Inflammatory macrophage treated with lipopolysaccharide for 4 hours (primary cell): ENCODE results near the gene ZNF638.

ENCODE experiments used
- DNase-seq: peaks from one replicate; pipeline ENCODE4 v3.0.0-alpha.2; 2020

The ZNF638 gene

DNA sequence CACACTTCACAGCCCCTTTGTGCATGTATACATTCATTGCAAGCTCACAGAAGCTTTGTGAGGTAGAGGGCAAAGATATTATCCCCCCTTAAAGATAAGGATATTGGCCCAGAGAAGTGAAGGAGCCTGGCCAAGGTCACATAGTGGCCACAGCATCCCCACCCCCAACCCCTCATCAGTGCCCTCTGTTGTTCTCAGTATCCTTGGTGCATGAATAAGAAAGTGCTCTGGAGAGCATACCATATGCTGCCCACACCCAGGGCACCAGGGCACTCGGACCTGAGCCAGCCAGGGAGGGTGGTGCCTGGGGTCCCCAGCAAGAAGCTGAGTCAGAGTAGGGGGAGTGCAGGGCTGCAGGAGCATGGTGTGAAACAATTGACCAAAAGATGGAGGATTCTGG, 125.0 kb downstream of the ZNF638 start:
- no peak for DNase-seq

DNA sequence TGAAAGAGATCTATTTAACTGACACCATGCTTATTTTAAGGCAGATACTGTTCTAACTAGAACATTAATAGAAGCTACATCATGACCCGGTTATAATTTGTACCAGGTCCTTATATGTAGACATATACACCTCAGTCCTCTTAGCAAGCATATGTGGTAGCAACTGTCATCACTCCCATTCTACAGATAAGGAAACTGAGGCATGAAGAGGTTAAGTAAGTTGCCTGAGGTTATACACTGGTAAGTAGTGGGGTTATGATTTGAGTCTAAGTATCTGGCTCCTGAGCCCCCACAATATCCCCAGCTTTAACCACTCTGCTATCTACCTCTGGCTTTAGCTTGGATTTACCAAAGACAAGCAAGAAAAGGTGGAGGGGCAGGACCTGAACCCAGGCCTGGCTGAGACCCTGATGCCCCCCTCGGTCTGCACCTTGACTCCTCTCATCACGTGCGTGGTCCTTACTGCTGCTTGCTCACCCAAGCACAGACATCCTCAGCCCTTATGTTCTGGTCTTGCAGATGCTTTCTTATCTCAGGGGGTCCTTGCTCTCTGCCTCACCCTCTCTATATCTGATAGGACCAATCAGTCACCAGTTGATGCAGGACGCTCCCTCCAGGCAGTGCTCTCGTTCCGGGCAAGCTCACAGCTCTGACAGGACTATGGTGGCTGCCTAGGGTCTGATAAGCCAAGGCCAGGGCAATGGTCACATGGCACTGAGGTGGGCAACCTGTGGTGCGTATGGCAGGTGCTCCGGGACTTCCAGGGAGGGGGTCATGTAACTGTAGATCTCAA, 125.7 kb downstream of the ZNF638 start:
- DNase-seq = no peak

DNA sequence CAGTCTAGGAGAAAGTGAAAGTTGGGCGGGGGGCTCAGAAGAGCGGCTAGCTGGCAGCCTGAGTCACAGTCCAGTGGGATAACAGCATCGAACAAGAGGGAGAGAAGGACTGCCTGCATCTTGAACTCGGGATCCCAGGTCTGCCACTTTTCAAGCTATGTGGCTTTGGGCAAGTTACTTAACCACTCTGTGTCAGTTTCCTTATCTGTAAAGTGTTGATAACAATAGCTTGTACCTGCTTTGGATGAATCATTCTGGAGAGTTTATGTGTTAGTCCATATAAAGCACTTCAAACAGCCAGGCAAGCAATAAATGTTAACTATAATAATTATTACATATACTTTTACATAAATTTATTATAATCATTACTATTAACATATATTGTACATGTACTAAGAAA, 126.3 kb downstream of the ZNF638 start:
- DNase-seq = no peak

DNA sequence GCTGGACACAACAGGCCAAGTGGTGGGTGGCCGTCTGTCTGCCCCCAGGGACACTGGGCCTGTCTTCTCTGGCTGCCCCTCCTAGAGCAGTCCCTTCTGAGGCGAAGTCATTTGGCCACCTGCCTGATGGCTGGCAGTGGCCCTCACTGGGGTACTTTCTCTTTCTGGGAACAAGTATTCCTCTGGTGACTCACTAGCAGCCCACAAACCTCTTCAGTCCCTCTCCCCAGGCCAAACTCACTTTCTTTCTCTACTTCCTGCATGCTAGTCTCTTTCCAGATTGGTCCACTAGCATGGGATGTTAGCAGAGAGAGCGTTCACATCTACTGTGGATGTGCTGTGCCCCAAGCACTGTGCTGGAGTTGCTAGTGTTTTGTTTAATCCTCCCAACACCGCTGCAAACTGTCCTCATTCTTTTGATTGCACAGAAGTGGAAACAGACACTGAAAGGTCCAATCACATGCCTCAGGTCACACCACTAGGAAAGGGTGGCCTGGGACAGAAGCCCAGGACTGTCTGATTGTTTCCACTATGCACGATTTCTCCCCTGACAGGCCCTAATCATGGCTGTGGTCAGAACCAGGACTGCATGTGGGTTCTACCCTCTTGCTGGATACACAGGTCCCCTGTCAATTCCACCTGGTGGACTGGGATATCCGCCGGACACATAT, 127.0 kb downstream of the ZNF638 start:
- DNase-seq = peak; percentile 28

DNA sequence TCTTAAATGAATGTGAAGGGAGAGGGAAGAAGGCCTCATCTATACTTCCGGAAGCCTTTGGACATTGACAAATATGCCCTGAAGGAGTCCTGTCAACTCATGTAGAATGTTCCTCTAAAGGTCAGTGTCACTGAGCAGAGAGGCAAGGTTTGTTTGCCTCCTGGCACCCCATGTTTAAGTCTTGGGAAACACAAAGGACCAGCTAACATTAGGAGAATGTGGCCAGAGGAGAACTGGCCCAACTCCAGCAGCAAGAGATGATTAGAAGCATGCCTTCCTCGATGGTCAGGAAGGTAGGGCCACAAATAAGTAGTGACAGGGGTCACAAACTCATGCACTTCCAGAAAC, 127.5 kb downstream of the ZNF638 start:
- DNase-seq = no peak

DNA sequence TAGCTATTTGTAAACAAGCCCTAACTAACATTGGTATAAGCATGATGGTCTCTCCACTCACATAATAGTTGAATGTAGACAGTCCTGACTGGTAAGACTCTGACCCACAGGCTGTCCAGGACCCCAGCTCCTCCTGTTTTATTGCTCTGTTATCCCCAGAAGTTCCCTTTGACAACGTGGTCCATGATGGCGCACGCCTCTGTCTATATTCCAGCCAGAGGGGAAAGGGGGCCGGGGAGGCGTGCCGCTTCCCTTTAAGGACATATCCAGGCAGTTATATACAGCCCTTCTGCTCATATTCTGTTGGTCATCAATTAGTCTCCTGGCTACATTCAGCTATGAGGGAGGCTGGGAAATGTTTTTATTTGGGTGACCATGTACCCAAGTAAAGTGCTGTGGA, 128.5 kb downstream of the ZNF638 start:
- no peak for DNase-seq

DNA sequence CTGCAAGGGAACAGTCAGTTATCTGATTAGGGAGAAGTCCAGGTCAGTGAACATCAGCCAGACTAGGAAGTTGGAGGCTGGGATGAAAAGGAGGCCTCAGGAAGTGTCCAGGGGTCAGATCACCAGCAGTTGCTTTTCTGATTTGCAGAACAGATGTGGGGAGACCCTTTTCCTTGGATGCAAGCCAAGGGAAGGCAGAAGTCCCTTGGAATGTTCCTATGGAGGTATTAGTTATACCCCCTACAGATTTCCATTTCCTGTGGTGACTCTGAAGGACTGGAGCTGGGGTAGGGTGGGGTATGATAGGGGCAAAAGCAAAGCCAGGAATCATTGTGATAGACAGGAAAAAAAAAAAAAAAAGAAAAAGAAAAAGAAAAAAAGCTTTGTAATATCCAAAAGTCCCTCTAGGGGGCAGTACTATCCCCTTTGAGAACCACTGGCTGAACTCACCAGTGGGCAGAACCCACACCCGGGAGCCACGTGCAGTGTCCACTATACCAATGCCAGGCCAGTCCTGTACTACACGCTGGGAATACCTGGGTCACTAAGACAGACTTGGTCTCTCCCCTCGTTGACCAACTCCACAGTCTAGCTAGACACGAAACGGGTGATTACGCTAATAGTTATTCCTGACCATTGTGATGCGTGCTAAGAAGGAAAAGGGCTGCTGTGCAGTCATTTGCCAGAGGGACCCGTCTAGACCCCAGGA, 129.2 kb downstream of the ZNF638 start:
- peak; percentile 57 for DNase-seq

DNA sequence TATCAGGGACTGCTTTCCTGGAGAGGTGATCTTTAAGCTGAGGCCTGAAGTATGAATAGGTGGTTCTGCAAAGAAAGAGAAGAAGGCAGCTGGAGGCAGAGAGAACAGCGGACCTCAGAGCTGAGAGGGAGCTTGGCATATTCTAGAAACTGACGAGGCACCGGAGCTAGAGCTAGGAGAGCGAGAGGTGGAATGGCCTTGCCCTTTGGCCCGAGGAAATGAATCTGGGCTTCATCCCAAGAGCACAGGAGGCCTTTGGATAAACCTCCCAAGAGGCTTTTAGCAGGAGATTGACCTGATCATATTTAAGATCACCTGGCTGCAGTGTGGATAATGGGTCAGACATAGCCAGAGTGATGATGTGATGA, 129.7 kb downstream of the ZNF638 start:
- no peak for DNase-seq

DNA sequence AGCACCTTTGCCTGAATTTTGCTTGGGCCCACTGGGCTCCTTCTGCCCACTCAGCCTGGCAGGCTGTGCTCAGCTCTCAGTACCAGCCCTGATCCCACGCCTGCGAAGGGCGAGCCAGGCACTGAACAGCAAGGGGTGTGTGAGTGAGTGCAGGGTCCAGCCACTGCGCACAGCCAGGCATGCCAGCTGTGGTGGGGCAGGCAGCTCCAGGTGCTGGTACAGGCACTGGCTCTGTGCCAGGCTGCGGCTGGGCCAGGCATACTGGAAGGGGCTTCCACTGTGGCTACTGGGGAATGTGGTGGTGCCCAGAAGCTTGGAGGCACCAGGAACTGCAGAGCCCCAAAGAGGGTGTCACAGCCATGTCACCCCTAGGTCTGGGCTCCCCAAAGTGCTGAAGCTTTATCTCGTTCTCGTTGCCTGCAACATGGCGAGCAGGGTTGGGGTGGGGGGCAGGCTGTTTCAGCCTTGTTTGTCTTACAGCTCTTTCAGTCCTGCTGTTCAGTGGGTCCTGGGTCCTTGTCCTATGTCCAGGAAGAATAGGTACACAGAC, 130.5 kb downstream of the ZNF638 start:
- DNase-seq = no peak

DNA sequence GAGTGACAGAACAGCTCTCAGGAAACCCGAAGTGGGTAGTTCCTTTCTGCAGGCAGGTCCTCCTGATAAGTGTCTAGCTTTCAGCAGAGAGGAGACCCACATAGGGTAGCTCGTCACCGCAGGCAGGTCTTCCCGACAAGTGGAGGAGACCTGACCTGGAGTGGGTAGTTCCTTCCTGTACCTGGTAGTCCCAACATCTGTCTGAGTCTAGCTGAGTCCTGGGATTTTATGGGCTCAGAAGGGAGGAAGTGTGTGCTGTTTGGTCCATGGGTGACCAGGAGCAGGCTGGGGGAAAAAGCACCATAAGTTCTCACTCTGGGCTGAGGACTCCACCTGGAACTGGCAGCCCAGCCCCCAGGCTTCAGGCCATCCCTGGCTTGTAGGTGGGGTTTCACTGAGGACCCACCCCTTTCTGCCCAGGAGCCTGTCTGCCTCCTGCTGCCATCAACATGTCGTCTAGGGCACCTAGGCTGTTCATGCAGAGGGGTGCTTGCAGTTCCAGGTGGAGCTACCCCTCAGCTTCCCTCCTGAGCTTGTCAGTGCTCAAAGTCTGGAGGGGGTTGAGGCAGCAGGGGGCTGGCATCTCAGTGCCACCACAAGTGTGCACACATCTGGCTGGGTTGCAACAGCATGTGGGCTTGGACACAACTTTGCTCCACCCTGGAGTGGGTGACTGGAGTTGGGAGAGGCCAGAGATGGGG, 131.2 kb downstream of the ZNF638 start:
- DNase-seq = no peak

DNA sequence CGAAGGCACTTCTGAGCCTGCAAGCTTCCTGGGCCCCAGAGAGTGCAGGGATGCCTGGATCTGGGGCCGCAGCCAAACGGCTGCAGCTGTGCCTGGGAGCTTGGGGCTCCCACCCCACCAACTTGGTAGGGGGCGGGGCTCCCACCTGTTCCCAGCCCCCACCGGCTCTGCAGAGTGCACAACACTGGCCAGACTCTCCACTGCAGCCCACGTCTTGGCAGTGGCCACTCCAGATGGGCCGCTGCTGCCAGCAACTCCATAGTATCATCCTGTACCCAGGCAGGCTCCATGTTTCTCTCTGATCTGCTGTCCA, 131.7 kb downstream of the ZNF638 start:
- no peak for DNase-seq

DNA sequence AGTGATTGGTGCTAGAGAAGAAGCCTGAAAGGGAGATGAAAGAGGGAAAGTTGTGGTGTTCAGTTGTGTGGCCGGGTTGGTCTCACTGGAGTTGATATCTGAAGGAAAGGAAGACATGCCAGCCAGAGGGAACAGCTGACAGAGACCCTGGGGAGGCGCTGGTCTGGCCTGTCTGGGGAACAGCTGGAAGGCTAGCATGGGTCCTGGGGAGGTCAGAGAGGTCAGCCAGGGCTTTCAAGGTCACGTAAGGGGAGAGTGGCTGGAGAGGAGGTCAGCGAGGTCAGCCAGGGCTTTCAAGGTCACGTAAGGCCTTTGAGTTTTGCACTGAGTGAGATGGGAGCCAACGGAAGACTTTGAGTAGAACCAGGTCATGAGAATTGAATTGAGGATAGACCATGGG, 132.8 kb downstream of the ZNF638 start:
- DNase-seq = no peak

DNA sequence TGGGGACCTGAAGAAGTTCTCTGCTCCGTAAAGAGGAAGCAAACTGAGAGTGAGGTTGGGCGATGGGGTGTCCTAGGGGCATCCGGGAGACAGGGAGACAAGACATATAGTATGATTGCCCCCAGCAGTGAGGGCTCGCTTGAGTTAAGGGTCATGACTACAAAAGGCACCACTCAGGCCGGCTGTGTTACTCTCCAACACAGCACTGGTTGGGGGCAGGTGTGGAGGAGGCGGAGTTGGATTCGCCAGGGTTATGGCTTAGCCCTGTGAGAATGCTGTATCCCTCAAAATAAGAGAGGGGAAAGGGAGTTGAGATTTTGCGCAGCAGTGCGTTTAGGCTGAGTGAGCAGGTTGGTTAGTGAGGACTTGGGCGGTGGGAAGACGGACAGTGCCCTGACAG, 133.8 kb downstream of the ZNF638 start:
- DNase-seq = no peak

DNA sequence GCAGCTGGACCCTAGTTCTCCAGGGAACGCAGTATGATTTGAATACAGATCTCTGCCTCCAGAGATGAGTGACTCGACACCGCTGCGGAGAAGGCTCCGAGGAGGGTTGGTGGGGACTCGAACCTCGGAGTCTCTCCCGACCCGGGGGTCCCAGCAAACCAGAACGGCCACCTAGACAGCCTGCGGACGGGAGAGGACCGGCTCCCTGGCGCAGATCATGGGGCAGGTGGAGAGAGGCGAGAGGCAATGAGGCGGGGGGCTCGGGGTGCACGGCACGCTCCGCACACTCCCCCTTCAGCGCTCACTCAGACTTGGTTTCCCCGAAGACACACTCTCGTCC, 134.3 kb downstream of the ZNF638 start:
- no peak for DNase-seq

DNA sequence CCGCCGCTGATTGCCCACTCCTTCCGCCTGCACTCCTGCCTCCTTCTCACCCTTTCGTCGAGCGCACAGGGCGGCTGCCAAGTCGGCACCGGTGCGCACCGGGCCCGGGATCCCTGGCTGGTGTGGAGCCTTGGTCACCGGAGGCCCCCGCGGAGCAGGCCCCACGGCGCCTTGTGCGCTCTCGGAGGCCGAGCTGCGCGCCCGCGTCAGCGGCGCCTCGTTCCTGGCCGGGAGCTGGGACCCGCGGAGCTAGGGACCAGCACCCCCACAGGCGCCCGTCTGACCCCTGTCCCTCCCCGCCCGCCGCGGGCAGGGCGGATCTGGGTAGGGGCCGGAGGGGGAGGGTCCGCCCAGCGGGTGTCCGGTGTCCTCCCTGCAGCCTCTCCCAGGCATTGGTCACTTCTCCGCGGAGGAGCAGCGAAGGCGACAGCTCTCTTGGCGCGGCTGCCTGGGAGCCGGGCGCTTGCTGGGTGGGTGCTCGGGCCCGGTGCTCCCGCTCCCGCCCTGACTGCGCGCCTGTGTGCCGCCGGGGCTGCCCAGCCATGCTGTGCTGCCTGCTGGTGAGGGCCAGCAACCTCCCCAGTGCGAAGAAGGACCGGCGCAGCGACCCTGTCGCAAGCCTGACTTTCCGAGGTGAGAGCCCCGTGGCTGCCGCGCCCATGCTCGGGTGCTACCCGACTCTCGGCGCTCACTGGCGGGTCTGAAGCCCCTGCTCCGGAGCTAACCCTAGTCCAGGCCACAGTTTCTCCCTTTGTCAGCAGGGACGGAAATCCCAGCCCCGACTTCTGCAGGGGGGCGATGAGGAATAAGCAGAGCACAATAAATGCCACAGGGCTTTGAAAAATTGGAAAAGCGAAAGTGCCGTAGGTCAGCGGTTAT, 135.0 kb downstream of the ZNF638 start:
- peak; percentile 20 for DNase-seq

DNA sequence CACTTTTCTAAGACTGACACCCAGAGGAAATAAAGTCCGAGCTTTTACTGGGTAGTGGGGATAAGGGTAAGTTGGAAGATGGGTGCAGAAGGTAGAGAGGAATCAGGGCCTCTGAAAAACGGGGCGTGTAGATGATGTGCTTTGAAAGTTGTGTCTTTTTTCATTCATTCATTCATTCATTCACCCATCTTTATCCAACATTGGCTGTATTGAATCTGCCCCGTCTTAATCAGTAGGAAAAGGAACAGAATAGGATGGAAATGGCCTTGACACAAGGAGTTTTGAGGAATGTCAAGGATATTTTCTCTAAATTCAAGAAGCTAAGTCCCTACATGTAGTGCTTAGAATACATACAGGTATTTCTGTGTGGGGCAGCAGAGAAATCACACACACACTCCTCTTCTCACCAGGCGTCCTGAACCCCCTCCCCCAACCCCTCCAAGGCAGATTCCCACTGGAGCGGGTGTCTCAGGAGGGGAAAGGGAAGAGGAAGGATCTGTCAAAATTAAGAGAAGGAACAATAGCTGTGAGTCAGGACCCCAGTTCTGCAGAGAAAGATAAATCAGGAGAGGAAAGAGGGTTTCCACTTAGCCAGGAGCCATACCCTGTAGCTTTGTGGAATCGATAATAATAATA, 135.7 kb downstream of the ZNF638 start:
- no peak for DNase-seq

DNA sequence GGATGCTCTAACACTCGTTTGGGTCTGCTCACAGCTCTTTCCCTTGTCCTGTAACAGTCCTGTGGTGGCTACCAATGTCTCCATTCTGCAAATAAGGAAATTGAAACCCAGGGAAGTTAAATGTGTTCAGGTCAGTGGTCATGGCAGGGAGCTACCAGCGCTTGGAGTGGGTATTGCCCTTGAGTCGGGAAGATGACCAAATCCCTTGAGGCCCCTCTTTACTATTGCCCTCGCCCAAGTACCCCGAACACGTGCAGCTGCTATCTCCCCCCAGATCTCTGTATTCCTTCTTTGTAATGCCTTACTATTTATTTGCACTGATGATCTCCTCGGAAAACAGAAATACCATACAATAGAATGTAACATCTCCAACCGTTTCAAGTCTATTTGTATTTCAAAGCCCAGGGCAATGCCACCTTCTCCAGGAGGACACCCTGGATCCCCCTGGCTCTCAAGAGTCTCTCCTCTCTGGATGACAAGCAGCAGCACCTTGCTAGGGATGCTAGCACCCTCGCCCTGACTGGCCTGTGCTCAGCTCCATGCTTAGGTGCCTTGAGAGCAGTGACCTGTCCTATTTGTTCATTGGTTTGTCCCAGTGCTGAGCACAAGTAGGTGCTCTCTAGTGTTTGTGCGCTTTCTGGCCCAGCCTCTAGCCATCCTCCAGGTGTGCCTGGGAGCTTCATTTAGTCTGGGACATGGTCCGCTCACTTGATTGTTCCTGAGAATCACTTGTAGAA, 136.9 kb downstream of the ZNF638 start:
- DNase-seq = no peak

DNA sequence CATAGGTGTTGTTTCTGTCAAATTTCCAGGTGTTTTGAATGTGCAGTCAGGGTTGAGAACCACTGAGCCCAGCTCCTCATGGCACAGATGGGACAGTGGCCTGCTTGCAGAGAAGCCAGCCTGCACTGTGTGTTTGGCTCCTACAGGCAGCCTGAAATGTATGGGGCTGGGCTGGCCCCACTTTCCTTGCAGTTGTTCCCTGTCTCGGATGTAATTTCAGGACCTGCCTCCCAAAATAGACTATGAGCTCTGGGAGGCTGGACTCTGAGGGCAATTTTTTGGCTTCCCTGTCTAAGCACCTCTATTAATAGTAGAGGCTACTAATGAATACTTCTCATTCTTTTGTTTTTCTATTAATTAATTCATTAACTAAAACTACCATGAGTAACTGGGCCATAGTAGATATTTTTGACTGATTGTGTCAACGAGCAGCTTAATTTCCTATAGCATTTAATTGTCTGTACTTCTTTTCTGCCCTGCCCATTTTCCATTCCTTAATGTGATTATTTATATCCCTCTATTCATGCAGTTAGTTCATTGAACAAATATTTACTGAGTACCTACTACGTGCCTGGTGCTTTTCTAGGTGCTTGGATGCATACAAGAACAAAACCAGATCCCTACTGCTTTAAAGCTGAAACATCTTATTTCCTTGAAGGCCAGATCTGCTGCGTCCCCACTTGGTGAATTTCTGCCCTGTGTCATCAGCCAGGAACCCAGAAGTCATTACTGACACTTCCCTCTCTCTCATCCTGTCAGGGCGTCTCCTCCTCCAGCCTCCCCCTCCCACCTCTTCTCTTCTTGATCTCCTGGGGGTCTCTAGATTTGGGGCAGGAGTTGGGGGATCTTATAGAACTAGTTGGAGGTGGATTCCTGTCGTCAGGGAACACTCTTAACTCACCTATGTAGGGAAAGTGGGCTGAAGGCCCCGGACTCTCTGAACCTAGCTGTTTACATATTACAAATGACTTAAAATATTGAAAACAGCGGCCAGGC, 138.1 kb downstream of the ZNF638 start:
- no peak for DNase-seq

DNA sequence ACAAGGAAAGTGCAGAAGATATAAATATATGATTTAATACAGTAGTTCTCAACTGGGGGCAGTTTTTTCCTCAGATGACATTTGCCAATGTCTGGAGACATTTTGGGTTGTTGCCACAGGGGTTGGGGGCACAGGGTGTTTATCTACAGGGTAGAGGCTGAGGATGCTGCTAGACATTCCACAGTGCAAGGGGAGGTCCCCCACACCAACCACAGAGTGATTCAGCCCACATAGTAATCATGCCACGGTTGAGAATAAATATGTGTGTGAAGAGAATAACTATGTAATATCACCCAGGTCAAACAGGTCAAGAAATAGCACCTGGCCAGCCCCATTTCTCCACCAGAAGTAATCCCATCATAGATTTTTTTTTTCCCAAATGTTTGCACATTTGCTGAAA, 139.7 kb downstream of the ZNF638 start:
- no peak for DNase-seq

DNA sequence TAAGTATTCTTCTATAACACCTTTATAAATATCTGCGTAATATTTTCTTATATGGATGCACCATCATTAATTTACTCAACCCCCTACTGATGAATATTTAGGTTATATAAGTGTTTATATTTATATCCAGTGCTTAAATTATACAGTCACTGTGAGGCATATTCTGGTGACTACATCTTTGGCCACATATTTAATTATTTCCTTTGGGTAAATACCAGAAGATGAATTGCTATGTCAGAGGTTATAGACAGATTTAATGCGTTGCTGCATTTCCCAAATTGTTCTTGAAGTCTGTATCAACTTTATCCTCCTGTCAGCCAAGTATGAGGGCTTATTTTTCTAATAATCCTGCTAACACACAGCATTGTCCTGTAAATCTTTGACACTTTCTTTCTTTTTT, 140.4 kb downstream of the ZNF638 start:
- no peak for DNase-seq
